ENCODE measurements around the gene SLC25A25.

DNA sequence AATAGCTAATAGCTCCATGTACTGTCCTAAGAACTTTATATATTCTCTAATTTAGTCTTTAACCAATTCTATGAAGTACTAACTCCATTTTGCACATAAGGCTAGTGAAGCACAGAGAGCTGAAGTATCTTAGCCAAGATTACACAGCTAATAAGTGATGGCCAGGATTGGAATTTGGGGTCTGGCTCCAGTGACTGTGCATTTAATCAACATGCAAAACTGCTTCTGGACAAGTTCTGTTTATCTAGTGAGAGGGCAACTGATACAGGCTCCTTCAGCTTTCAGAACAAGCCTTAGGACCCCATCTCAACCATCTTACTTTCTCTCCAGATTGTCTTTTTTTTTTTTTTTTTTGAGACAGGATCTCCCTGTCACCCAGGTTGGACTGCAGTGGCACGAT is 21.3 kb downstream of the SLC25A25 start:
- TF ChIP-seq POLR2A (IDR thresholded peaks at IDR 0.05; ENCODE audit: low read depth, low read length) (no peak), POLR2AphosphoS5 (IDR thresholded peaks at IDR 0.05; ENCODE audit: low read depth, low read length) (no peak)

Data from GM12891 (cell line).